NT2/D1 (cell line): ENCODE measurements around the gene MBD3L5.
A peak's percentile ranks its signal among the peaks of the same experiment; 100 is the strongest.

Experiments used
- DNase-seq: peaks from one replicate; pipeline ENCODE4 v3.0.0-alpha.2; 2011; ENCODE audit warnings: low read depth, low spot score
- H3K27me3 ChIP-seq: 2 replicates; pipeline ENCODE4 v1.6.0; 2011; ENCODE audit warnings: mild to moderate bottlenecking; ENCODE audit not compliant: insufficient read length, insufficient read depth
- H3K36me3 ChIP-seq: 2 replicates; pipeline ENCODE4 v1.6.1; 2011; ENCODE audit warnings: mild to moderate bottlenecking, low read length, mixed read lengths; ENCODE audit not compliant: insufficient read depth, insufficient read length
- H3K4me1 ChIP-seq: 2 replicates; pipeline ENCODE4 v1.5.1; 2011; ENCODE audit not compliant: insufficient read depth, insufficient read length
- H3K4me3 ChIP-seq: 2 replicates; pipeline ENCODE4 v1.5.1; 2011; ENCODE audit warnings: low read depth; ENCODE audit not compliant: insufficient read length
- H3K9ac ChIP-seq: 2 replicates; pipeline ENCODE4 v1.6.0; 2011; ENCODE audit warnings: low read depth; ENCODE audit not compliant: insufficient read length
- H3K9me3 ChIP-seq: 2 replicates; pipeline ENCODE4 v1.5.1; 2011; ENCODE audit warnings: mild to moderate bottlenecking, low read length; ENCODE audit not compliant: insufficient read depth
- SUZ12 ChIP-seq: IDR thresholded peaks from 2 replicates; pipeline ENCODE4 v1.6.1; 2011; ENCODE audit not compliant: insufficient read length, insufficient read depth; ENCODE audit errors: extremely low read depth
- YY1 ChIP-seq: IDR thresholded peaks from 2 replicates; pipeline ENCODE4 v1.6.1; 2011; ENCODE audit not compliant: insufficient read length, insufficient read depth
- ZNF274 ChIP-seq: IDR thresholded peaks from 2 replicates; pipeline ENCODE4 v1.6.1; 2011; ENCODE audit warnings: mild to moderate bottlenecking, low read depth, low read length

The MBD3L5 gene

DNA sequence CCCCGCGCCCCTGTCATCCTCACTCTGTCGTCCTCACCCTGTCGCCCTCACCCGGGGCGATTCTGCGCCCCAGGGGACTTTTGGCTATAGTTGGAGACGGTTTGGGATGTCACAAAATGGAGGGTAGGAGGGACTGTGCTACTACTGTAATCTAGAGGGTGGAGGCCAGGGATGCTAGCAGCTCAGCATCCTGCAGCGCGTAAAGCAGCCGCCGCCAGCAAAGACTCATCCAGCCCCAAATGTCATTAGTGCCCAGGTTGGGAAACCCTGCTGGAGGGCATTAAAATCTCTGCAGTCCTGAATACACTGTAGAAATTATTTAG lies 39.5 kb downstream of the MBD3L5 start:
- Histone ChIP-seq H3K4me1 (no peaks in the 10 kb centered on the region), H3K4me3 (peak overlapping the region; percentile 97), H3K9ac (peak overlapping the region; percentile 92), H3K36me3 (peaks cover 34% of the 10 kb centered on the region), H3K9me3 (peaks cover 13% of the 10 kb centered on the region; the same call in 1 of the 2 replicates), H3K27me3 (no peaks in the 10 kb centered on the region)
- TF ChIP-seq YY1 = no peak
- no peak for TF ChIP-seq SUZ12
- TF ChIP-seq ZNF274 = no peak
- DNase-seq = no peak

- Histone ChIP-seq H3K27me3 (no peaks in the 10 kb centered on the region), H3K4me3 (no peak overlapping the region), H3K4me1 (no peaks in the 10 kb centered on the region), H3K9me3 (peaks cover 14% of the 10 kb centered on the region), H3K36me3 (peaks cover 61% of the 10 kb centered on the region), H3K9ac (no peak overlapping the region)
- TF ChIP-seq SUZ12 (no peak), ZNF274 (no peak), YY1 (no peak)
- DNase-seq = no peak
These were observed 42.2 kb downstream of the MBD3L5 start for GRCh38 chr19:7072541-7072940.

GRCh38 chr19:7074705-7075282 lies 44.4 kb downstream of the MBD3L5 start:
- Histone ChIP-seq H3K27me3 (no peaks in the 10 kb centered on the region), H3K4me1 (no peaks in the 10 kb centered on the region), H3K9ac (no peak overlapping the region), H3K4me3 (no peak overlapping the region), H3K36me3 (peaks cover 83% of the 10 kb centered on the region), H3K9me3 (peaks cover 37% of the 10 kb centered on the region)
- TF ChIP-seq SUZ12 (no peak), YY1 (no peak), ZNF274 (no peak)
- no peak for DNase-seq

DNA sequence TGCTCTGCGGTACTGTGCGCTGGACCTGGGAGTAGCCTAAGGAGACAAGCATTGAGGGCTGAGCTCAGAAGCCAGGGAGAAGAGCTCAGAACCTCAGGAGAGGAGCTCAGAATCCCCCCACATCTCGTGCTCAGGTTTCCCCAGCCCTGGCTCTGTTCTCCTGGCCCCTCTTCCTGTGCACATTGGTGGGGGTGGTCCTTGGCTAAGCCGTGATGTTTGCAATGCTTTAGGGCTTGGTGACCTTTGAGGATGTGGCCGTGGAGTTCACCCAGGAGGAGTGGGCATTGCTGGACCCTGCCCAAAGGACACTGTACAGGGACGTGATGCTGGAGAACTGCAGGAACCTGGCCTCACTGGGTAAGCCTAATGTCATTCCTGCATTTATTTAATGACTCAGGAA lies 45.8 kb downstream of the MBD3L5 start:
- H3K36me3 ChIP-seq = peaks cover 87% of the 10 kb centered on the region
- no peak overlapping the region for H3K4me3 ChIP-seq
- no peak for DNase-seq
- peaks cover 50% of the 10 kb centered on the region for H3K9me3 ChIP-seq
- no peak overlapping the region for H3K9ac ChIP-seq
- TF ChIP-seq SUZ12 = no peak
- TF ChIP-seq ZNF274 = no peak
- TF ChIP-seq YY1 = no peak
- no peaks in the 10 kb centered on the region for H3K27me3 ChIP-seq
- no peaks in the 10 kb centered on the region for H3K4me1 ChIP-seq

GRCh38 chr19:7078008-7078407 lies 47.6 kb downstream of the MBD3L5 start:
- DNase-seq = no peak
- no peak for TF ChIP-seq ZNF274
- TF ChIP-seq SUZ12 = no peak
- TF ChIP-seq YY1 = no peak
- Histone ChIP-seq H3K36me3 (peaks cover 93% of the 10 kb centered on the region), H3K27me3 (no peaks in the 10 kb centered on the region), H3K4me3 (no peak overlapping the region), H3K4me1 (no peaks in the 10 kb centered on the region), H3K9ac (no peak overlapping the region), H3K9me3 (peaks cover 69% of the 10 kb centered on the region)
